Stimulated activated CD4-positive, alpha-beta T cell treated with anti-CD3 and anti-CD28 coated beads, TNF-alpha, amount 100 ng/mL, for 1 hour (primary cell): ENCODE measurements around the gene RASSF8.

ENCODE experiments used
- DNase-seq, 3 donors: peaks; one replicate each; pipeline ENCODE4 v3.0.0-alpha.2; 2020; ENCODE audit warnings: low read depth in 3 of 3, low spot score in 1 of 3

RASSF8 gene

DNA sequence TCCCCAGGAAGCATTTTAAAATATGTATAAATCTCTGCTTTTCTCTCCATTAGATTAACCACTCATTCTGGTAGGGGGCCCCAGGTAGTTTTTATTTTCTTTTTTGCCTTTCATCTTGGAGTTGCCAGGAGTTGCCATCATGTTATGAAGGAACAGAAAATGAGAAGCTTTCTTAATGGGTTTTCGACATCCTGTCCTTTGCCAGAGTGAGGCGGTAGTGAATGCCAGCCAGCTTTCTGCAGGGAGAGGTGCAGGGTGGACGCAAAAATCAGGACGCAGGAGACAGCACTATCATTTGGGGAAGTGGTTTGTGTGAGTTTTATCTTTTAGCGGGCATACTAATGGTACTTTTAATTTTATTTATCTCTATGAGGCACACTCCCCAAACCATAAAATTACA lies 1.7 kb downstream of the RASSF8 start:
- no peak for DNase-seq

DNA sequence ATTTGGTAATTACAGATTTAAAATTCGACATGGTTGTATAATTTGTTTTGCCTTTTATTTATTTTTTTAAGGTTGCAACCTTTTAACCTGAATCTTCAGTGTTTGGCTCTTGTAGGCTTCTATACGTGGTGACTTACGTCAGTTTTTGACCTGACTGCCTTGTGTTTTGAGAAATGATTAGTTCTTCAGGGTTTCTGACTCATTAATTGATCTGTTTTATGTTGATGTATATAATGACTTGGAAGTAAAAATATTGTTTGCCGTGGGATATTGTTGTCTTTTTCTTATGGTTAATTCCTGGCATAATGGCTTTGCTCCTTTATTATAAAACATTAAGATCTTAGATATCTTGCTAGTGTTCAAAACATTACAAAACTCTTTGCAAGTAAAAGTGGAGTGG lies 2.5 kb downstream of the RASSF8 start:
- DNase-seq, result no peak

DNA sequence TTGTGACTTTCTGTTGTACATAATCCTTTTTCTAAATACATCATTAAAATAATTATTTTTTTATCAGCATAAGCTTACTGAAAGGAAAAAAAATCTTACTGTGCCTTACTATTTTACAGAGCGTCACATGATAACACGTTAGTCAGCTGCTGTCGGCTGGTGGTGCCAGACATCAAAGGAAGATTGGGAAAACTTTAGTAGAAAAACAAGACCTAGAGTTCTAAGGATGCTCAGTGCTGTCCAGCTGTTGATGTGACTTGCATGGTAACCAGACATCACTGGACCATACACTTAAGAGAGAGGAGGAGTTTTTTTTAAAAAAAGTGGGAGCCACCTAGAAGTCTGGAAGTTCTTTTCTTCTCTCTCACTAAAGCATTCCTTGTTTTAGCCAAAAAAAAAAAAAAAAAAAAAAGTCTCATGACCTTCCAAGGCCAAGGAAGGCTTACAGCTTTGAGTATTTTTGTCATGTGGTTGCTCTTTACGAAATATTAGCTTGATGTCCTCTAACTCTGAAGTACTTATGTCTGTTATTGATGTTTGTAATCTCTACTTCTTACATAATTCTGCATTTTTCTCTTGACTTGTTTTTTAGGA lies 4.5 kb downstream of the RASSF8 start:
- DNase-seq, result no peak

DNA sequence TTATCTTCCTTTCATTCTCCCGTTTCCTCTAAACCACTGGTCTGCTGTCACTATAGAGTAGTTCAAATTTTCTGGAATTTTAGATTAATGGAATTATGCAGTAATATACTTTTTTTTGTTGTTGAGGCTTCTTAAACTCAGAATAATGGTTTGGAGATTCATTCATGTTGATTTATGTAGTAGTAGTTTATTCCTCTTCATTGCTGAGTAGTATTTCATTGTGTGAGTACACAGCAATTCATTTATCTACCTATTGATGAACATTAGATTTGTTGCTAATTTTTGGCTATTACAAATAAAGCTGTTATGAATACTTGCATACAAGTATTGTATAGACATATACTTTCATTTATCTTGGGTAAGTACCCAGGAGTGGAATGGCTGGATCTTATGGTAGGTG lies 7.2 kb downstream of the RASSF8 start:
- no peak for DNase-seq

DNA sequence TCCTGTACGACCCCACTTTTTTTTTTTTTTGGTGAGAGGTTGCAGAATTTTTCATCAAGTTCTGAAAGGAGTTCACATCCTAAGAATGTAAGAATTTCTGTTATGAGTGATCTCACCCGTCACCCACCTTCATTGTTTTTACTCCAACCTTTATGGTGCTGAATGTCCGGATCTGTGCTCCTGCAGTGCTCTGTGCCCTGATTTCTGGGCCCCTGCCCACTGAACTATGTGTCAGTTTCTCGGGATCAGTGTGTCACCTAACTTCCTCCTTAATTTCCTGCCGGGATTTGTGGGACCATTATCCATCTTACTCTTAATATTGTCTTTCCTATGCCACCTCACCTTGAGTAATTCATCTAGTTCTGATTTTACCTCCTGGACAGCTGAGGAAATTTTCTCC lies 11.6 kb downstream of the RASSF8 start:
- no peak for DNase-seq

GRCh38 chr12:25970916-25971653 lies 12.6 kb downstream of the RASSF8 start:
- no peak for DNase-seq

DNA sequence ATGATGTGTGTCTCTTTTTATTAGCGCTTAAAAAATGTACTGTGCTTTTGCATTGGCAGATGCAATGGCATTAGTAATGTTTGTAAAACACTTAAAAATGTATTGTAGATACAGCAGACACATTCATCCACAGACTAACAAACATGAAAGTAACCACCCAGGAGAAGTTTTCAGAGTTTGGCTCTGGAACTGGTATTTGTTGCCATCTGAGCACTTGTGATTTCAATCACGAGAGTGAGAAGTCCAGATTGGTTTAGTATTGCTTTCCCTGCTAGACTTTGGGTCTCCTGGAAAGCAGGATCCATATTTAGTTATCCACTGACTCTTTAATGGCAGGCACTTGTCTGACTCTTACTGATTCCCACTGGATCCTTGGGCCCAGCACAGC lies 13.2 kb downstream of the RASSF8 start:
- no peak for DNase-seq

DNA sequence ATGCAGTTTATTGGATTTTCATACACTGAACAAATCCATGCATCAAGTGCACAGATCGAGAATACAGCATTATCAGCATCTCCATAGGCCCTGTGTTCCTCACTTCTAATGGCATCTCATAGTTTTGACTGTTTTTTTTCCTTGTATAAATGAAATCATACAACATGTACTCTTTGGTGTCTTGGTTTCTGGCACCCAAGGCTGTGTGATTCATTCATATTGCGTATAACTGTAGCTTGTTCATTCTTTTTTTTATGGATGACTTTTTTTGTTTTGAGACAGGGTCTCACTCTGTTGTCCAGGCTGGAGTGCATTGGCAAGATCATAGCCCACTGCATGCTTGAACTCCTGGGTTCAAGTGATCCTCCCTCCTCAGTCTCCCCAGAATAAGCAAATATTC lies 14.3 kb downstream of the RASSF8 start:
- no peak for DNase-seq

DNA sequence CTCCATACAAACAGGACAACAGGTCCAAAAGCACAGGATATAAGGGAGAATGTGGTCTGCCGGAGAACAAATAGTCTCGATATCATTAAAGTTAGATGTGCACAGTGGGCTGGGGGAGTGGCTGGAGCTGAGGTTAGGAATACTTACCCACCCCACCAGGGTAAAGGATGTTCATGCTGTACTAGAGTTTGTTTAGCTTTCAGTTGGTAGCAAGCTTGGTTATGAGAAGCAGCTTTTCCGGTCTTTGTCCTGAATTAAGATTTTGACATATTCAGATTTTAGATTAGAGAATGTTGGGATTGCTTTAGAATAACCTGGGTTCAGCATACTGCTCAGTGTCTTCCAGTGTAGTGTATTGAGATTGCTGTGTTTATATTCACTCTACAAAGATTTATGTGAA lies 16.7 kb downstream of the RASSF8 start:
- DNase-seq, result no peak

DNA sequence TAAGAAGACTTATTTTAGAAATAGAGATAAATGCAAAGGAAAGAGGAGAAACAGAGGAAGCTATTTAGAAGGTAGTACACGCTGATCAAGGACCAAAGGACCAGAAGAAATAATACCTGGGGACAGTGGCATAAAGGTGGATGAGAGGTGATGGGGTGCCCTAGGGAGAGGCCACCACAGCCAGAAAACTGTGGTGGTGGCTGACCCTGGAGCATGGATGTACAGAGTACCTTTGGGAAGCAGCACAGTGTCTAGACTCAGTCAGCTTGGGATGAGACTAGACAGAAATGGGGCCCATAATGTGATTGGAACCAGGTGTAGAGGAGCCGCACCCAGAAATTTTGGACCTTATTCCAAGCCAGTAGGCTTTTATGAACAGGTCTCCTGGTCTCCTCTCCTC lies 17.2 kb downstream of the RASSF8 start:
- no peak for DNase-seq

DNA sequence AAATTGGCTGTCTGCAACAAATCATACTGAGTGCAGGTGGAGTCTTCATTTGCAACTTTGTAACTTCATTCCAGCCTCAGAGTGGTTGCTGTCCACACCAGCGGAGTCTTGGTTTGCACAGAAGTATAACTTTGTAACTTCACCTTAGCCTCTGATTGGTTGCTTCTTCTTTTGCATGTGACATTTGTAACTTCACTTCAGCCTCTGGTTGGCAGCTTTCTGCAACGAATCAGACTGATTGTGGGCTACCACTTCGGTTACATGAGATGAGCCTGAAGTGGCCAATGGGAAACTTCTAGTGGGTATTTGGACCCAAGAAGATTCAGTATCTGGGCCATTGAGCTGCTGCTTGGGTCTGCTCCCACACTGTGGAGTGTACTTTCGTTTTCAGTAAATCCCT lies 17.8 kb downstream of the RASSF8 start:
- no peak for DNase-seq

DNA sequence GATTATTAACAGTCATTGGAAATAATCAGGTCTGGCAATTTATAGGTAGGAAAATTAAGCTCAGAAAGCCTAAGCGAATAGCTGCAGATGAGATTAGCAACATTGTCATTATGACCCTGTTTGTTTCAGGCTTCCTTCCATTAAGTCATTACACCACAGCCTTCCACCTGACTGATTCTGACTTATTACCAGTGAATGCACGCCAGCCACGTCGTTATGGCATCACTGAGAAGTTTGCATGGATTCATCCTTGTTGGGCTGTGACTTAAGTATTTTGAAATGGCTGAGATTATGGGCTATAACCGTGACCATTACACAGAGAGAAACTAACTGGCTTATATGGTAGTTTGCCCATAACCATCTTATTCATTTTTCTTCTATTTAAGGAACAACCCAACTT lies 18.6 kb downstream of the RASSF8 start:
- no peak for DNase-seq

DNA sequence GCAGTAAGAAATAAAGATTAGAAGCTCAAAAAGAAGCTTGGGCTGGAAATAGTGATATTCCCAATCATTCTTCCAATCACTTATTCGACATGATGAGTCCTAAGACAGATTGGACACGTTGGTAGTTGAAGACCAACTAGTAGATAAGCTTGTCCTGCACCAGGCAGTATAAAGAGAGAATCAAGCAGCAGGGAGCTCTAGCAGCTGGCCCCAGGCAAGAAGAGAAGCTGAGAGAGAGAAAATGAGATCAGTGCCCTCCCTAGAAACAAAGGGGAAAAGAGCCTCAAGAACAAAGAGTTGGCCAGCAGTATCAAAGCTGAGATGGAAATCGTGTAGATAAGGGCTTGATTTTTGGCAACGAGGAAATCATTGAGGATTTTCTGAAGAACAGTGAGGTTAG lies 20.6 kb downstream of the RASSF8 start:
- DNase-seq, result no peak

GRCh38 chr12:25979563-25979962 lies 21.1 kb downstream of the RASSF8 start:
- no peak for DNase-seq

DNA sequence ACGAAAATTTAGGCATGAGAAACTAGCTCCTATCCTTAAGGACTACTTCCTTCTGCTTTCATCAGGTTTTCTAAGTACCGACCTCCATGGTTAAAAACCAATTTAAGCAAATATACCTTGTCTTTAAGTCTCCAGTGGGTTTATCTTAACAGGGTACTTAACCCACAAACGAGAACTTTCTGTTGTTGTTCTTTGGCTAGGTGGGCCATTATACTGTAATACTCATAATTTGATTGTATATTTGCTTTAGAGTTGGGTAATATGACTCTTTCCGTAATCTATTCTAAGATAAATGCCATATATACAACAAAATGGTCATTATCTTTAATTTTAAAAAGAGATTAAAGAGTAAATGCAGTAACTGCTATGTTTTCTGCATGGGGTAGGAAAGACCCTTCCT lies 21.6 kb downstream of the RASSF8 start:
- no peak for DNase-seq

DNA sequence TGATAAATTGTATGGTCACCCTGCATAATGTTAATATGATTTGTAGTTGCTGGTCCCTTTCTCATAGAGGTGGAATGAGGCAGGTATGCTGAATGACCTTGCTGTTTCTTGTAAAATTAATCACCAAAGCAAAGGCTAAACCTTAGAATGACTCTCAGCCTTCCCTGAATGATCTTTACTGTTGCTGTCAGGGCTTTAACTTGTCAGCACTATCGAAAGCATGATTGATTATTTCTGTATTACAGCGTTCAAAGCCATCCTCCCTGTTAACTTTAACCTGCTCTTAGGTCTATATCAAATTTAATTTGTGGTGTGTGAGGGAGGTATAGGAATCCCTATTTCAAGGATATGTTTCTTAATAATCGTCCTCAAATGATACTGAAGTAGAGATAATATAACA lies 23.1 kb downstream of the RASSF8 start:
- DNase-seq, result no peak

DNA sequence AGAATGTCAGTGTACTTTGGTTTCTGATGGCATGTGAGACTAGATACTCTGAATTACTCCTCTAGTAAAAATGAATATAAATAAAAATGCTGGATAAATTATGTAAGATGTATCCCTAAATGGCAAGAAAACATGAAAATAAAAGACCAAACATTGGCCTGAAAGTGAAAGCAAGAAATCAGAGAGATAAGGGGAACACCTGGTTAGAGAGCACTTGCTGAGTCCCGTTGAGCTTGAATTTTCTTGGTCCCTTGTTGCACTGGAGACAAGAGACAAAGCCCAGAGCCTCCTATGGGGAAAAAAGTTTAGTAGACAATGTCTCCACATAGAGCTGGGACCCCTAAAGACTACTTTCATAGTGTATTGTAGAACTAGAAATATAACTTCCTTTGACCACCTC lies 23.9 kb downstream of the RASSF8 start:
- DNase-seq, result no peak

DNA sequence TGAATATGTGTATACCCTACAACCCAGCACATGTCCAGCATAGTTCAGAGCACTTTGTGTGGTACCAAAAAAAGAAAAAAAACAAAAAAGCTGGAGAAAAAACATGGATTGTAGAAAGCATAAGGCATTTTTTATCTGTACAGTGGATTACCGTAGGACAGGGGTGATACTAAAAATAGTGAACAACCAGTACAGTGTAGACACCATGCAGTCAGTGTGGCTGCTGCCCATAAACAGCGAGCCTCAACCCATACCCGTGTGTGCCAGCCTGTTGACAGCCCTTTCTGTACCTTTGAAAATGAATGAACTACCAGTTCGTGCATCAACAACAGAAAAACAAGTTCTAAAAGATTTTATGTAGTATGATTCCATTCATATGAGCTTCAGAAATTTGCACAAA lies 25.1 kb downstream of the RASSF8 start:
- DNase-seq, result no peak

- DNase-seq, result no peak
These were observed 26.3 kb downstream of the RASSF8 start for GRCh38 chr12:25984759-25985158.

GRCh38 chr12:25985316-25986175 lies 27.1 kb downstream of the RASSF8 start:
- DNase-seq, result no peak

DNA sequence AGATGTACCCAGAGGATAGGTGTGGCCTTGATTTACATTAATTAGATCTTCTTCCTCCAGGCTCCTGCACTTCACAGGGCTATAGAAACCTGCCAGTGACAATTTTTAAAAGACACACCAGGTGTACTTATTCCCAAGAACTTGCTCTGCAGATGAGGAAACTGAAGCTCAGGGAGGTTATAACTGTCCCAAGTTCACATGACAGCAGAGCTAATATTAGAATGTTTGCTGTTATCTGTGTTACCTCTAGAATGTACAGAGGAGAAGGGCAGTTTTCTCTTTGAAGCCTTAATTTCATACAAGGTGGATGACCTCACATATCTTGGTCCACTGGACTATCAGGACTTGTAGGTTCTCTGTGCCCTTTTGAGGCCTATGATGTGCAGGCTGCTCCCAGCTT lies 27.7 kb downstream of the RASSF8 start:
- no peak for DNase-seq

DNA sequence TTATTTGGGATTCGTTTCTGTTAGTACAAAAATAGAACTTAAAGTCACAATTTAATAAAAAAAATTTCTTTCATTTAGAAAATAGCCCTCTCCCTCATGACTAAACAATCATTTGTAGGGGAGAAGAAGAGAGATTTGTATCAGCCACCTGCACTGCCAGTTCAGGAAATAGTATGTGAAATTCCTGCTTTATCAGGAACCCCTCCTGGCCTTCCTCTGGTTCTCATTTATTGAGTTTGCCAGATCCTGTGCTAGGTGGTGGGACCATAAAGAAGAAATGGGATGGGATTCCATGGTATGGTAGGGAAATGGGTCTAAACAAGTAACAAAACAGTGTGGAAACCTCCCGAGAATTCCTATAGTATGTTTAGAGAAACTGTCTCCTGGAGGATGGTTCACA lies 30.0 kb downstream of the RASSF8 start:
- DNase-seq, result no peak
